HG02943 (cell line): ENCODE measurements around the gene ROR2.
"Not testable (repeated sequence)": the region's sequence is repeated elsewhere in the genome, so short reads cannot be mapped to it uniquely, and the experiment has no call there.

Experiments used
- ATAC-seq: cut with Tn5 transposase; IDR thresholded peaks from one replicate; pipeline ENCODE4 v1.9.1; 2021; ENCODE audit warnings: mild to moderate bottlenecking, low read depth, moderate library complexity; ENCODE audit not compliant: unreplicated experiment

The ROR2 gene

DNA sequence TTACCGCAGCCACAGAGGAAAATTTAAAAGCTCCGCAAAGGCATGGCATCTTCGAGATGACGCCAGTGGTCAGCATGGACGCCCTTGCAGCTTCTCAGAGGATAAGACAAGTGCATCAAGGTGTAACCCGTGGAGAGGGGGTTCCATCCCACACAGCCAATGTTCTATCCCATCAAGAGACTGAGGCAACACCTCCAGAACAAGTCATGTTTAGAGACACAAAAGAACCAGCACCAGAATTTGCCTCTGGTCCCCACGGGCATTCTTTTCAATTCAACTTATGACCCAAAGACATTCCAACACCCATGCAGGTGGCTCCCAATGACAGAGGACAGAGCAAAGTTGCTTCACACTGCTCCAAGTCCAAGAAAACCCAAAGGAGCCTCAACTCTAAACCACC, 20.7 kb downstream of the ROR2 start:
- no peak for ATAC-seq

- no peak for ATAC-seq
Observed at GRCh38 chr9:91927922-91928510, 22.0 kb downstream of the ROR2 start.

GRCh38 chr9:91924090-91924489, 25.9 kb downstream of the ROR2 start:
- ATAC-seq: no peak

DNA sequence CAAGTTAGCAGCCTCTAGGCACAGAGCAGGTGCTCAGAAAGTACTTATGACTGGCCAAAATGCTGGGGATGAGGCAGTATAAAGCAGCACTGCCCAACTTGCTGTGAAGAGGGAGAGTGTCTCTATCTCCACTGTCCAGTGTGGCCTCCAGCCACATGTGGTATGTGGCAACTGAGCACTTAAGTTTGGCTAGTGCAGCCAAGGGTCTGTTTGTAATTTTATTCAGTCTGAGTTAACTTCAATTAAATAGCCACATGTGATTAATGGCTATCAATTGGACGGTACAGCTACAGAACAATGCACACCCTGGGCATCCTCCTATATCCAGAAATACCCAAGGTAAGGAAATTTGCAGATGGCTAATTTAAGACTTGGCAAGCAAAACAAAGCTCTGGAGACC, 26.9 kb downstream of the ROR2 start:
- ATAC-seq: no peak

GRCh38 chr9:91921371-91921770, 28.7 kb downstream of the ROR2 start:
- ATAC-seq: no peak

- no peak for ATAC-seq
Observed at GRCh38 chr9:91920630-91921350, 29.2 kb downstream of the ROR2 start.

DNA sequence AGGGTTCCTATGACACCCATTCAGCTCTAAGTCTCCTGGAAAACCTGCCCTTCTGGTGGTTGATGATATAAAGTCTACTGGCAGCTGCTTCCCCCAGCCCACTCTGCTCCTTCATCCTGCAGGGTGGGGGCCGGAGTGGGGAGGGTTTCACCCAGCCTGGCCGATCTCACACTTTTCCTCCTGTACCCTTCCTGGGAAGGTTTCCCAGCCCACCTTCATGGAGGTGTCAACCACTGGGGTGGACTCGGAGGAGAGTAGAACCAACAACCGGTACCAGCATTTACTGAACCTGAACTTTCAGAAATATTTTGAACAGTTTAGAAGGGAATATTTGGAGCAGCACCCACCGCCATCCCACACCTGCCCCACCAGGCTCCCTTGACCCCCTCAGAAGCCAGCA, 30.4 kb downstream of the ROR2 start:
- ATAC-seq: no peak

DNA sequence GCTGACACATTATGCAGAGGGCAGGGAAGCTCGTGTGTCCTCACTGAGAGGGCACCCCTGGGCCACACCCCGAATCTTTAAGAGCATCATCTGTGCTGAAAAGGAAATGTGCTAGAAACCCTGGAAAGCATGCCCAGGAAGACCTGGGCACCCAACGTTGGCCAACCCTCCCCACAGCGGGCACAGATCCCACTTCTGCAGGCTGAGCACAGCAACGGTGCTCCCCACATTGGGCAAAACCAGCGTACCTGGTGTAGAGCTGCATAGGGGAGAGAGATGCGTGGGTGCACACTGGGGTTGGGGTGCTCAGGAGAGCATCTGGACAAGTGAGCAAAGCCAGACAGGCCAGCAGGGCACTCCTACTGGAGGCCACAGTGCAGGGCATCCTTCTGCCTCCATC, 32.6 kb downstream of the ROR2 start:
- ATAC-seq: no peak

DNA sequence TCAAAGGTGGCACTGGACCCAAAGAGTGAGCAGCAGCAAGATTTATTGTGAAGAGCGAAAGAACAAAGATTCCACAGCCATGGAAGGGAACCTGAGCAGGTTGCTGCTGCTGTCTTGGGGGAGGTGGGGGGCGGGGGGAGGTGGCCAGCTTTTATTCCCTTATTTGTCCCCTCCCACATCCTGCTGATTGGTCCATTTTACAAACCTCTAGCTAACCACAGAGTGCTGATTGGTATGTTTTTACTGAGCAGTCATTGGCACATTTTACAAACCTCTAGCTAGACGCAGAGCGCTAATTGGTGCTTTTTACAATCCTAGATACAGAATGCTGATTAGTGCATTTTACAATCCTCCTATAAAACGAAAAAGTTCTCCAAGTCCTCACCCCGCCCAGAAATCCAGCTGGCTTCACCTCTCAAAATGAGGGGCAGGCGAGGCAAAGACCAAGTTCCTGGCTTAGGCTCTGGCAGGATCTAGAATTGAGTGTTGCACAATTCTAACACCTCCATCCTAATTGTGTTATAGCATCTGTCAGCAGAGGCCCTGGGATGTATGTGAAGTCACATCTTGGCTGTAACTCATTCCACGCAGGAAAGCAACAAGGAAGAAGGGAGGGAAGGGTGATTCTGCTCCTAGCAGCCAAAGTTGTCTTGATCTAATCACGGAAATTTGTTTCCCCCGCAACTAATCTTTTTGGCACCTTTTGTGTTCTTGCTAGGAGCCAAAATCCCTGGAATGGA, 34.3 kb downstream of the ROR2 start:
- ATAC-seq: no peak

- ATAC-seq: no peak
Observed at GRCh38 chr9:91914937-91915336, 35.1 kb downstream of the ROR2 start.

DNA sequence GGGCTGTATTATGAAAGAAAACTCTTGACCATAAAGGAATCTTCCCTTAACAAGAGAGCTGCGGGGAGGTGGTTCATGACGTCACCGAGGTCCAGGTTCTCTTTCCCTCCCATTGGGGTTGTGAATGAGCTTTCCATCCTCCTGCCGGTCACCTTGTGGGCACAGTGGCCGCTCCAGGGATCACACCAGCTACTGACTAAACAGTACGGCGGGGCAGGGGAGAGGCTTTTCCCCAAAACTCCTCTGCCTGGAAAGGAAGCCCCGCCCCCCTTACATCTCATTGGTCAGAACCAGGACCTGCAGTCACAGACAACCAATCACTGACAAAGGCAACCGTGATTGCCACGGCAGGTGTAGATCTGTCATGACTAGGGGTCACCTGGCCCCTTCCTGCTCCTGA, 35.6 kb downstream of the ROR2 start:
- no peak for ATAC-seq

- ATAC-seq: no peak
Observed at GRCh38 chr9:91913986-91914385, 36.0 kb downstream of the ROR2 start.

DNA sequence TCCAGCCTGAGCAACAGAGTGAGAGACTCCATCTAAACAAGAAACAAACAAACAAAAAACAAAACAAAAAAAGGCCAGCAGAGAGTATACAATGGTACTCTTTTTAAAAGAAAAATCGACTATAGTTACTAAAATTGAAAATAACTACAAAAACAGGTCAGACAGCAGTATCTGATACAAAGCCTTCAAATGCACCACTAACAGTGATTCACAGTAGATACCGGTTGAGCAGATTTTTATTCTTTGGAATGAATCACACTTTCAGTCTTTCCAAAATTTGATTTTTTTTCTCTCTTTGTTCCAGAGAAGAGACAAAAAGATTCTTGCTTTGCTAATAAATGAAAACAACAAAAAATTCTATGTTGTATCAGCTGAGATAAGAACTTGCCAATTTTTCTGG, 36.9 kb downstream of the ROR2 start:
- ATAC-seq: no peak

DNA sequence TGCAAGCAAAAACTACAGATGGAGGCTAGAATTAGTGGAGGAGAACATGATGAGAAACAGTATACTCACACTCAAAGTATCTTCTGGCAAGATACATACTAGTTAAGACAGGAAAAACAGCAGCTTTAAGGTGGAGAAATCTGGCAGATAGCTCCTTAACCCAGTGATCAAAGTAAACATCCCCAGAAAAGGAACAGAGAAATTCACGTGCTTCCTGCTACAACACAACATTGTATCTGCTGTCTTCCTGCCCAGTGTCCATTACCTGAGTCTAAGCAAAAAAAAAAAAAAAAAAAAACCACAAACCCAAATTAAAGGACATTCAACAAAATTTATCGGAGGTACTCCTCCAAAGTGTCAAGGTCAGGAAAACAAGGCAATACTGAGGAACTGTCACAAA, 38.4 kb downstream of the ROR2 start:
- ATAC-seq: no peak

GRCh38 chr9:91909256-91909655, 40.8 kb downstream of the ROR2 start:
- ATAC-seq: not testable (repeated sequence)

DNA sequence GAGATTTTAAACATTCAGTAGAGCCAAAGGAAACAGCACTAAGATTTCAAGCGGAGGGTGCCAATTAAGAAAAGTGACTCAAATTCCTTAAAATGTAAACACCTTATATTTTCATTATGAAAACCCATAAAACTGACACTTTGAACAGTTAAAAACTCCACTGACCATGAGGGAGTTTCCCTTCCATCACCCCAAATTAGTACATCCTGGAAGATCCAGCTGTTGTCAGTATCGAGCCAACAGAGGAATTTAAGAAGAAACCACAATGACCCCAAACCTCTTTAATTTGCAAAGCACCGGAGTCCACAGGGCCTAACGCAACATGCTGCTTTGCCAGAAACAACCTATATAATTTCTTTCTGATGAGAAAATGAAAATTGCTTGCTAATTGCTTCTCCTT, 41.3 kb downstream of the ROR2 start:
- no peak for ATAC-seq

DNA sequence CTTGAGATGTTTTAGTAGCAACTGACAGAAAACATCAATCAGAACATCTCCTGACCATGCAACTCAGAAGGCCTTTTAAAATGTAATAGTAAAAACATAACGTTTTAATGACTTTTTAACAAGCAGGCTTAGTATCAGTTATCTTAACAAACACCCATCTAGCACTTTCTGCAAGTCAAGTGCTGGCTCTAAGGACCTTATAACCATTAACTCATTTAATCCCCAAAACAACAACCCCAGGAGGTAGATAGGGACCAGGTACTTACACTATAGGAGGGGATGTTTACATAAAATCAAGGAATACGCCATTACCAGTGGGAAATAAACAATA, 41.8 kb downstream of the ROR2 start:
- no peak for ATAC-seq

- no peak for ATAC-seq
Observed at GRCh38 chr9:91907484-91908292, 42.3 kb downstream of the ROR2 start.

DNA sequence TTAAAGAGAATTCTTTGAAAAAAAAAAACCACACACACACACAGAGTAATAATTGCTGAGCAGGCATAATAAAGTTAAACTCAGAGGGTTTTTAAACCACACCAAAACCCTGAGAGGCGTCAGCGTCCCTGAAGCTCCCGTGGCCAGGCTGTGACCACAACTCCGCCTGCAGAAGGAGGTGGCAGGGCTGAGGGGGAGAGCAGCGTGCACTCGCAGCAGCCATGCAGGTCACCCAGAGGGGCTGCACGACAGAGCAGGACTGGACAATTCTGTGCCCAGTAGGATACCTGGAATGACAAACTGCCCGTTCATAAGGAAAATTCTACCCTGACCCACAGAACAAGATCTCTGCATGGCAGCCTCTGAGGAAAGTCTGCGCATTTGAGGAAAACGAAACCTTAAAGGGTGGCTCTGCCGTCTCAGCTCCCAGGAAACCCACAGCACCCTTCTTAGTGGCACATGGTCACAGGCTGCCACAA, 44.0 kb downstream of the ROR2 start:
- ATAC-seq: no peak

DNA sequence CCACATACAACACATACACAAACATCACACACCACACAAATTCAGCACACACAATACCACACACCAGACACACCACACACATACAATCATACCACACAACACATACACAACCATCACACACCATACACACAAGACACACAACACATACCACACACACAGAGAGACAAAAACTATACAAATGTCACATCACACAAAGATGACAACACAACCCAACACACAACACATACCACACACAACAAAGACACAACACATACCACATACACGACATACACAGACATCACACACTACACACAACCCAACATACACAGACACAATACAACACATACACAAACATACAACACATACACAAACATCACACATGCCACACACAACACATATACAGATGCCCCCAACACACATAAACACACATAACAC, 44.8 kb downstream of the ROR2 start:
- ATAC-seq: no peak
